Measurements from ENCODE around the gene IPO7. TPM values are rescaled to one million over a fixed set of nuclear protein-coding genes. Genes with fewer than 3 reads are reported as not detected.

Gene IPO7
- total RNA-seq, 1 experiment from 2014 or later: 205 TPM

DNA sequence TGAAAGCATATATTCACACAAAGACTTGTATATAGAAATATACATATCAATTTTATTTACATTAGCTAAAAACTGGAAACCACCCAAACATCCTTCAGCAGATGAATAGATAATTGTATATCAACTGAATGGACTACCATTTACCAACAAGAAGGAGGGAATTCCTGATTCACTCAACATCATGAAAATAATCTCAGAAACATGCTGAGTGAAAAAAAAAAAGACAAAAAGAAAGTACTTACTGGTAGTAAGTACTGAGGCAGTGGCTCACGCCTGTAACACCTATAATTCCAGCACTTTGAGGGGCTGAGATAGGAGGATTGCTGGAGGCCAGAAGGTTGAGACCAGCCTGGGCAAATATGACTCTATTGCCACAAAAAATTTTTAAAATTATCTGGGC lies 7.4 kb upstream of the IPO7 start:
- no CpG with 5 or more reads among the region's 1 CpG for WGBS (ENCODE audit: extremely low coverage, insufficient read length, low lambda C conversion rate)
- no peak overlapping the region for H3K4me3 Mint-ChIP-seq

More for the DNA sequence above, 7.4 kb upstream of the IPO7 start:
- no peak overlapping the region for H4K8ac ChIP-seq (replicated peaks; ENCODE audit: insufficient read length, low read depth, low read length)
- Mint-ChIP-seq H3K27ac (no peak overlapping the region), H3K4me1 (peaks cover 27 to 28% of the 10 kb centered on the region in 2 experiments), H3K27me3 (ENCODE audit: low read depth) (no peaks in the 10 kb centered on the region), H3K9me3 (peaks cover 0 to 5% of the 10 kb centered on the region in 2 experiments; a peak in 2 of 5 replicates), H3K36me3 (ENCODE audit: insufficient read depth in 1 of 3, low read depth in 3 of 3) (no peaks in the 10 kb centered on the region)
- H2AK5ac ChIP-seq (ENCODE audit: insufficient read length, low read length): no peak overlapping the region
- no peak overlapping the region for H2AFZ ChIP-seq (ENCODE audit: low read length)
- H4K5ac ChIP-seq (ENCODE audit: insufficient read length, low read depth, low read length): no peak overlapping the region
- no peaks in the 10 kb centered on the region for H3K9me3 ChIP-seq (ENCODE audit: control insufficient read depth, low read depth, low read length)
- H3K27me3 ChIP-seq (ENCODE audit: insufficient read depth, low read length): no peaks in the 10 kb centered on the region
- no peak overlapping the region for H3K14ac ChIP-seq (ENCODE audit: insufficient read depth, low read length)
- H3K4me1 ChIP-seq (ENCODE audit: insufficient read depth, low read length): peaks cover 2% of the 10 kb centered on the region; the same call in 1 of the 2 replicates
- H2BK120ac ChIP-seq (ENCODE audit: low read depth, low read length, poor library complexity, severe bottlenecking): no peak overlapping the region
- H2BK15ac ChIP-seq (ENCODE audit: low read depth, low read length): no peak overlapping the region
- TF ChIP-seq CTCF (conservative IDR thresholded peaks at IDR 0.05): no peak
- H2BK5ac ChIP-seq (ENCODE audit: insufficient read length, low read length): no peak overlapping the region
- H3K23ac ChIP-seq (ENCODE audit: insufficient read length, low read depth, low read length): no peak overlapping the region
- H3K18ac ChIP-seq (ENCODE audit: insufficient read length, low read depth, low read length): no peak overlapping the region
- no peak overlapping the region for H3K9ac ChIP-seq (ENCODE audit: extremely low read depth, insufficient read length, low read length)
- H3K27ac ChIP-seq (ENCODE audit: insufficient read length, low read depth, low read length): no peak overlapping the region
- H2BK12ac ChIP-seq (ENCODE audit: insufficient read length, low read depth, low read length): no peak overlapping the region
- no peak overlapping the region for H2BK20ac ChIP-seq (ENCODE audit: low read depth, low read length, poor library complexity, severe bottlenecking)
- H4K20me1 ChIP-seq (ENCODE audit: control insufficient read depth, insufficient read depth, insufficient read length): no peaks in the 10 kb centered on the region
- H3K79me1 ChIP-seq (ENCODE audit: insufficient read depth, low read depth, low read length, poor library complexity, severe bottlenecking): no peaks in the 10 kb centered on the region
- H3K23me2 ChIP-seq (ENCODE audit: insufficient read length, low read depth, low read length, poor library complexity, severe bottlenecking): no peaks in the 10 kb centered on the region
- no peak overlapping the region for H3T11ph ChIP-seq (ENCODE audit: low read length)
- no peak for DNase-seq
- no peaks in the 10 kb centered on the region for H3K79me2 ChIP-seq (ENCODE audit: insufficient read depth, low read length)
- H4K91ac ChIP-seq (ENCODE audit: insufficient read length, low read depth, low read length): no peak overlapping the region
- no peak overlapping the region for H3K4ac ChIP-seq (ENCODE audit: low read depth, low read length)
- H3K4me2 ChIP-seq (ENCODE audit: insufficient read depth, insufficient read length, low read length): no peak overlapping the region
- no peak overlapping the region for H3K56ac ChIP-seq (ENCODE audit: insufficient read length, low read depth, low read length)
